GM12892 (cell line): Measurements from ENCODE around the gene TNKS1BP1. TPM values are rescaled to one million over a fixed set of nuclear protein-coding genes. Genes with fewer than 3 reads are reported as not detected.

Source experiments
- DNase-seq: peaks from one replicate; pipeline ENCODE4 v3.0.0; 2011; ENCODE audit not compliant: insufficient read length
- FAIRE-seq: peaks from 2 replicates; lab custom pipeline; 2011; peaks lifted over from hg19 to GRCh38; lab: Jason Lieb, UNC
- POLR2A ChIP-seq: IDR thresholded peaks from 2 replicates; pipeline ENCODE4 v1.6.1; 2011; ENCODE audit warnings: low read depth, low read length, control low read depth
- POLR2AphosphoS5 ChIP-seq: IDR thresholded peaks from 2 replicates; pipeline ENCODE4 v1.6.1; 2011; ENCODE audit warnings: low read depth, low read length, control low read depth
- TAF1 ChIP-seq: IDR thresholded peaks from 2 replicates; pipeline ENCODE4 v1.6.1; 2011; ENCODE audit warnings: low read depth, mild to moderate bottlenecking, control low read depth, low read length, borderline replicate concordance
- polyA plus RNA-seq: library from polyadenylated mRNA; unstranded; fragments of >200 nt; gene quantifications from one replicate; pipeline ENCODE4 v1.2.1, GENCODE V29; 2012; ENCODE audit warnings: missing spikeins, inconsistent platforms; ENCODE audit not compliant: missing spikeins

TNKS1BP1 gene, protein sequence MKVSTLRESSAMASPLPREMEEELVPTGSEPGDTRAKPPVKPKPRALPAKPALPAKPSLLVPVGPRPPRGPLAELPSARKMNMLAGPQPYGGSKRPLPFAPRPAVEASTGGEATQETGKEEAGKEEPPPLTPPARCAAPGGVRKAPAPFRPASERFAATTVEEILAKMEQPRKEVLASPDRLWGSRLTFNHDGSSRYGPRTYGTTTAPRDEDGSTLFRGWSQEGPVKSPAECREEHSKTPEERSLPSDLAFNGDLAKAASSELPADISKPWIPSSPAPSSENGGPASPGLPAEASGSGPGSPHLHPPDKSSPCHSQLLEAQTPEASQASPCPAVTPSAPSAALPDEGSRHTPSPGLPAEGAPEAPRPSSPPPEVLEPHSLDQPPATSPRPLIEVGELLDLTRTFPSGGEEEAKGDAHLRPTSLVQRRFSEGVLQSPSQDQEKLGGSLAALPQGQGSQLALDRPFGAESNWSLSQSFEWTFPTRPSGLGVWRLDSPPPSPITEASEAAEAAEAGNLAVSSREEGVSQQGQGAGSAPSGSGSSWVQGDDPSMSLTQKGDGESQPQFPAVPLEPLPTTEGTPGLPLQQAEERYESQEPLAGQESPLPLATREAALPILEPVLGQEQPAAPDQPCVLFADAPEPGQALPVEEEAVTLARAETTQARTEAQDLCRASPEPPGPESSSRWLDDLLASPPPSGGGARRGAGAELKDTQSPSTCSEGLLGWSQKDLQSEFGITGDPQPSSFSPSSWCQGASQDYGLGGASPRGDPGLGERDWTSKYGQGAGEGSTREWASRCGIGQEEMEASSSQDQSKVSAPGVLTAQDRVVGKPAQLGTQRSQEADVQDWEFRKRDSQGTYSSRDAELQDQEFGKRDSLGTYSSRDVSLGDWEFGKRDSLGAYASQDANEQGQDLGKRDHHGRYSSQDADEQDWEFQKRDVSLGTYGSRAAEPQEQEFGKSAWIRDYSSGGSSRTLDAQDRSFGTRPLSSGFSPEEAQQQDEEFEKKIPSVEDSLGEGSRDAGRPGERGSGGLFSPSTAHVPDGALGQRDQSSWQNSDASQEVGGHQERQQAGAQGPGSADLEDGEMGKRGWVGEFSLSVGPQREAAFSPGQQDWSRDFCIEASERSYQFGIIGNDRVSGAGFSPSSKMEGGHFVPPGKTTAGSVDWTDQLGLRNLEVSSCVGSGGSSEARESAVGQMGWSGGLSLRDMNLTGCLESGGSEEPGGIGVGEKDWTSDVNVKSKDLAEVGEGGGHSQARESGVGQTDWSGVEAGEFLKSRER (N-terminal part only)
- polyA plus RNA-seq = 5.8 TPM

GRCh38 chr11:57324886-57325734 lies at the start of gene TNKS1BP1:
Gene TNKS1BP1 (minus strand): TSS chr11:57324952. CDS start chr11:57321885, 3,067 bp downstream.
- peak; percentile 90 for DNase-seq
- peak; percentile 87 for TF ChIP-seq TAF1
- peak; percentile 83 for TF ChIP-seq POLR2AphosphoS5
- peak; percentile 90 for TF ChIP-seq POLR2A
- FAIRE-seq = peak; percentile 98

GRCh38 chr11:57373146-57373545 lies 48.4 kb upstream of the TNKS1BP1 start:
- no peak for FAIRE-seq

GRCh38 chr11:57370941-57371340 lies 46.2 kb upstream of the TNKS1BP1 start:
- no peak for FAIRE-seq
- no peak for DNase-seq
- TF ChIP-seq TAF1 (no peak), POLR2AphosphoS5 (no peak), POLR2A (no peak)

More at GRCh38 chr11:57373146-57373545, 48.4 kb upstream of the TNKS1BP1 start:
- no peak for TF ChIP-seq POLR2A
- no peak for TF ChIP-seq TAF1
- no peak for TF ChIP-seq POLR2AphosphoS5
- DNase-seq = no peak

- no peak for DNase-seq
- no peak for TF ChIP-seq POLR2A
- no peak for TF ChIP-seq POLR2AphosphoS5
- no peak for TF ChIP-seq TAF1
- FAIRE-seq = no peak
Measured at GRCh38 chr11:57370251-57370650, 45.5 kb upstream of the TNKS1BP1 start.

GRCh38 chr11:57368845-57369232 lies 44.1 kb upstream of the TNKS1BP1 start:
- no peak for DNase-seq
- no peak for FAIRE-seq
- TF ChIP-seq POLR2AphosphoS5 = no peak
- no peak for TF ChIP-seq TAF1
- no peak for TF ChIP-seq POLR2A

DNA sequence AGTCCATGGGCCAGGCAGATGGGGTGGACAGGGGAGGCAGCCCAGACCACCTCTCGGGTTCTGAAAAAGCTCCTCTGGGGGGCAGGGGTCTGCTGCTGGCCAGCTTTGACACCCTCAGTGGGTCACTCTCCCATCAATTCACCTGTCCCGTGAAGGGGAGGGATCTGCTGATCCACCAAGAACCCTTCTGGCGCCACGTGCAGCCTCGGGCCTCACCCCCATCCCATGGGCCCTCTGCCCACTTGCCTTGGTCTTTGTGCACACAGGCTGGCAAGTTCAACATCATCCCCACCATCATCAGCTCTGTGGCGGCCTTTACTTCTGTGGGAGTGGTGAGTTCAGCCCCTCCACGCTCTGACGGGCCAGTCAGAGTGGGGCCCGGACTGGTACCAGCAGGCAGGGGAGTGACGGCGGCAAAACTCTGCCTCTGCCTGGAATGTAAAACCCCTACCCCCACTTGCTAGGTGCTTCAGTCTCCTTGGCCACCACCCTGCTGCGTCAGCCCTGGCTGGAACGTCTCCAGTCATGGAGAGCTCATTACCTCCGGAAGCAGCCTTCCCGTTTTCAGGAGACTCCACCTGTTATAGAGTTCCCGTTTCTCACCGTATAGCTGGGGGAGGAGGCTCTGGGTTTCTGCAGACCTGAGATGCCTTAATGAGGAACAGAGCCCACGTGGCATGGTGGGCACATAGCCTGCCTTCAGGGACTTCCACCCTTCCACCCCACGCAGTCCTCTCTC lies 43.5 kb upstream of the TNKS1BP1 start:
- DNase-seq (no peak), FAIRE-seq (no peak)
- TF ChIP-seq POLR2A = no peak
- TF ChIP-seq TAF1 = no peak
- TF ChIP-seq POLR2AphosphoS5 = no peak

DNA sequence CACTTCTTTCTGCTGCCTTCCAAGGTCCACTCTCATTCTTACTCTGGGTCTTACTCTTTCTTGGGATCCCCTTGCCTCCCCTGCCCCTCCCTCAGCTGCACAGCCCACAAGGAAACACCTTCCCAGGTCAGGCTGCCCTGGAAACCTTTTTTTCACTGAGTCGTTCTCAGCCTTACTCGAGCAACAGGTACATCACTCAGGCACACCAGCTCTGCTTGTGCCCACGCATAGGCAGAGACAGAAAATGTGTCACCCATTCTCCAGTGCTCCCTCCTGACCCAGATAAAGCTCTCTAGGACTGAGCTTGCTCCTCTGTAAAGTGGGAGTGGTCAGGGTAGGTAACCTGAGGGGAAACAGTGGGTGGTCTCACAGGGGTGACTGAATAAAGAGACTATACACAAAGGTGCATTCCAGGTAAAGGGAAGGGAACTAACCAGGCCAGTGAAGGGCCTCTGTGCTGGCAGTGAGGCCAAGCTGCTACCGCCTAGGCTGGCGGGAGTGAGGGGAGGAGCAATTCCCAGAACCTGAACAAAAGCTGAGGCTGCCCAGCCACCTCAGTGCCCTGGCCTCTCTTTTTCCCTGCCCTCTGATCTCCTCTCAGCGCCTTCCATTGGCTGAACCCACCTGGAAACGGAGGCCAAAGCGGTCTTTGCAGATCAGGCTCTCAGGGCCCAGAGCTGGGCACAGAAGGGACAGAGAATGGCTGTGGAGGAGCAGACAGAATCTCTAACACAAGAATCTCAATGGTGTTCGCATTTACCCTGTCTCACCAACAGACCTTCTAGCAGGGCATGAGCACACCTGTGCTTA lies 40.3 kb upstream of the TNKS1BP1 start:
- FAIRE-seq (no peak), DNase-seq (no peak)
- TF ChIP-seq POLR2A (no peak), TAF1 (no peak), POLR2AphosphoS5 (no peak)

- FAIRE-seq (no peak), DNase-seq (no peak)
- TF ChIP-seq POLR2AphosphoS5 (no peak), TAF1 (no peak), POLR2A (no peak)
Measured at GRCh38 chr11:57363131-57364080, 38.7 kb upstream of the TNKS1BP1 start.
